HCT116 (cell line): ENCODE results near the gene ADAMTS3. TPM values are rescaled to one million over a fixed set of nuclear protein-coding genes. Genes with fewer than 3 reads are reported as not detected.

Source experiments
- ATAC-seq: fragments of 200-7000 bp; cut with Tn5 transposase; 2 replicates; pipeline ENCODE4 v1.9.1; 2020; ENCODE audit warnings: mild to moderate bottlenecking, moderate library complexity
- BruUV-seq: library from RNA; stranded (reverse); fragments of 400-500 nt; replicated peaks from 2 replicates; lab custom pipeline; 2021; lab: Mats Ljungman, UMichigan
- CTCF ChIA-PET: fragments of 300-600 bp; sonication (Branson Sonifier 250); formaldehyde crosslinking; loops from one replicate; lab custom pipeline; 2021; ENCODE audit warnings: antibody characterized with exemption; lab: Charles Lee
- POLR2A ChIA-PET: fragments of 300-600, 350-600 bp; sonication (Branson Sonifier 250); formaldehyde crosslinking; loops from one replicate; lab custom pipeline; 2021; ENCODE audit warnings: antibody characterized with exemption; lab: Charles Lee
- RAD21 ChIA-PET, 2 experiments: fragments of 300-600 bp; sonication (Branson Sonifier 250); formaldehyde crosslinking; loops; one replicate each; lab custom pipeline; 2023; ENCODE audit warnings: low total read pairs in 2 of 2; ENCODE audit not compliant: uncharacterized antibody in 2 of 2, unreplicated experiment in 2 of 2, low non-redundant PET in 1 of 2; lab: Charles Lee
- DNase-seq: peaks from one replicate; pipeline ENCODE4 v3.0.0-alpha.2; 2010; ENCODE audit warnings: low read depth, low spot score
- H2AFZ ChIP-seq: fragments of 200-600 bp; shearing (Covaris generic), sonication (generic); 2 replicates; pipeline ENCODE4 v1.6.1; 2017; ENCODE audit warnings: low read depth, mixed run types, mixed read lengths, antibody characterized with exemption, low read length; ENCODE audit not compliant: poor library complexity, severe bottlenecking
- H3K27ac ChIP-seq: 2 replicates; pipeline ENCODE4 v1.5.1; 2012; ENCODE audit warnings: low read depth, low read length
- H3K27me3 ChIP-seq: fragments of 200-600 bp; sonication (generic); 2 replicates; pipeline ENCODE4 v1.6.1; 2016; ENCODE audit warnings: mixed run types, low read length, mixed read lengths; ENCODE audit not compliant: insufficient read depth
- H3K36me3 ChIP-seq, 2 experiments: fragments of 200-500 bp in 1 of 2; fragments of 200-600 bp in 1 of 2; sonication (Bioruptor generic) in 1 of 2; sonication (generic) in 1 of 2; 2 replicates each; pipeline versions ENCODE4 v1.5.1 to v1.6.1; 2014 to 2016; ENCODE audit warnings: low read length in 2 of 2, inconsistent platforms in 1 of 2, mixed read lengths in 1 of 2, mixed run types in 1 of 2; ENCODE audit not compliant: insufficient read depth in 2 of 2, control insufficient read depth in 1 of 2
- H3K4me1 ChIP-seq, 2 experiments: fragments of 200-600 bp in 1 of 2; sonication (generic) in 1 of 2; 2 replicates each; pipeline versions ENCODE4 v1.5.1 to v1.6.1; 2012 to 2017; ENCODE audit warnings: low read length in 2 of 2, inconsistent platforms in 1 of 2, mild to moderate bottlenecking in 1 of 2, mixed read lengths in 1 of 2, mixed run types in 1 of 2, moderate library complexity in 1 of 2; ENCODE audit not compliant: insufficient read depth in 2 of 2, control insufficient read depth in 1 of 2
- H3K4me2 ChIP-seq: fragments of 200-600 bp; sonication (generic); 2 replicates; pipeline ENCODE4 v1.6.1; 2017; ENCODE audit warnings: mixed run types, low read length, mixed read lengths
- H3K4me3 ChIP-seq, 2 experiments: fragments of 200-600 bp in 1 of 2; sonication (generic) in 1 of 2; replicated peaks in 1 of 2; 2 replicates each; pipeline ENCODE4 v1.5.1; 2011 to 2016; ENCODE audit warnings: low read length in 2 of 2, control low read depth in 1 of 2, low read depth in 1 of 2, mild to moderate bottlenecking in 1 of 2, mixed read lengths in 1 of 2, mixed run types in 1 of 2
- H3K79me2 ChIP-seq: fragments of 200-600 bp; sonication (generic); 2 replicates; pipeline ENCODE4 v1.6.1; 2017; ENCODE audit warnings: mild to moderate bottlenecking, mixed run types, low read length, moderate library complexity, mixed read lengths; ENCODE audit not compliant: insufficient read depth
- H3K9ac ChIP-seq: fragments of 200-600 bp; sonication (generic); 2 replicates; pipeline ENCODE4 v1.6.1; 2016; ENCODE audit warnings: low read length, mixed read lengths
- H3K9me2 ChIP-seq: fragments of 200-600 bp; sonication (generic), shearing (Covaris generic); 2 replicates; pipeline ENCODE4 v1.6.1; 2017; ENCODE audit warnings: mixed run types, mild to moderate bottlenecking, moderate library complexity; ENCODE audit not compliant: insufficient read depth
- H3K9me3 ChIP-seq, 2 experiments: fragments of 200-500 bp in 1 of 2; fragments of 200-600 bp in 1 of 2; sonication (Bioruptor generic) in 1 of 2; sonication (generic) in 1 of 2; 2 replicates each; pipeline ENCODE4 v1.6.1; 2014 to 2017; ENCODE audit warnings: low read length in 2 of 2, mixed read lengths in 2 of 2, inconsistent platforms in 1 of 2, low read depth in 1 of 2, mild to moderate bottlenecking in 1 of 2, mixed run types in 1 of 2, moderate library complexity in 1 of 2; ENCODE audit not compliant: control insufficient read depth in 1 of 2, insufficient read depth in 1 of 2
- H4K20me1 ChIP-seq: fragments of 200-600 bp; sonication (generic), shearing (Covaris generic); 2 replicates; pipeline ENCODE4 v1.6.1; 2017; ENCODE audit warnings: mixed run types, mild to moderate bottlenecking, moderate library complexity; ENCODE audit not compliant: insufficient read depth
- ATF3 ChIP-seq: IDR thresholded peaks from 2 replicates; pipeline ENCODE4 v1.6.1; 2012
- CBX3 ChIP-seq: IDR thresholded peaks from 2 replicates; pipeline ENCODE4 v1.6.1; 2012; ENCODE audit warnings: low read depth
- CEBPB ChIP-seq: IDR thresholded peaks from 2 replicates; pipeline ENCODE4 v1.6.1; 2012; ENCODE audit warnings: low read depth
- CTCF ChIP-seq, 3 experiments: fragments of 200-600 bp in 1 of 3; sonication (generic) in 1 of 3; IDR thresholded peaks in 2 of 3; conservative IDR thresholded peaks in 1 of 3; 2 replicates each; pipeline ENCODE4 v1.5.1; 2012 to 2017; ENCODE audit warnings: low read depth in 2 of 3, low read length in 2 of 3, antibody characterized with exemption in 1 of 3, borderline replicate concordance in 1 of 3, control low read depth in 1 of 3, mild to moderate bottlenecking in 1 of 3, mixed read lengths in 1 of 3, mixed run types in 1 of 3, moderate library complexity in 1 of 3; ENCODE audit not compliant: insufficient read depth in 1 of 3
- EGR1 ChIP-seq: IDR thresholded peaks from 2 replicates; pipeline ENCODE4 v1.6.1; 2012; ENCODE audit warnings: low read depth
- ELF1 ChIP-seq: IDR thresholded peaks from 2 replicates; pipeline ENCODE4 v1.6.1; 2012; ENCODE audit warnings: low read depth, borderline replicate concordance
- EZH2 ChIP-seq: fragments of 200-600 bp; sonication (generic); IDR thresholded peaks from 2 replicates; pipeline ENCODE4 v1.6.1; 2017; ENCODE audit warnings: antibody characterized with exemption, mixed run types
- EZH2phosphoT487 ChIP-seq: fragments of 200-600 bp; IDR thresholded peaks from 2 replicates; pipeline ENCODE4 v1.6.1; 2018; ENCODE audit warnings: antibody characterized with exemption, borderline replicate concordance
- FOSL1 ChIP-seq: IDR thresholded peaks from 2 replicates; pipeline ENCODE4 v1.6.1; 2012; ENCODE audit warnings: low read depth
- MAX ChIP-seq: IDR thresholded peaks from 2 replicates; pipeline ENCODE4 v1.6.1; 2012
- POLR2A ChIP-seq: IDR thresholded peaks from 2 replicates; pipeline ENCODE4 v1.7.0; 2011; ENCODE audit warnings: borderline replicate concordance; ENCODE audit not compliant: insufficient read depth, insufficient read length; ENCODE audit errors: extremely low read depth
- POLR2AphosphoS5 ChIP-seq: IDR thresholded peaks from 2 replicates; pipeline ENCODE4 v1.6.1; 2011; ENCODE audit warnings: mild to moderate bottlenecking, low read depth, low read length, moderate library complexity
- RAD21 ChIP-seq: IDR thresholded peaks from 2 replicates; pipeline ENCODE4 v1.6.1; 2012; ENCODE audit warnings: low read depth, mild to moderate bottlenecking
- SIN3A ChIP-seq: IDR thresholded peaks from 2 replicates; pipeline ENCODE4 v1.6.1; 2012; ENCODE audit warnings: low read depth
- SP1 ChIP-seq: IDR thresholded peaks from 2 replicates; pipeline ENCODE4 v1.6.1; 2012; ENCODE audit warnings: low read depth
- SRF ChIP-seq: IDR thresholded peaks from 2 replicates; pipeline ENCODE4 v1.6.1; 2012; ENCODE audit warnings: low read depth
- TCF7L2 ChIP-seq: IDR thresholded peaks from 2 replicates; pipeline ENCODE4 v1.7.0; 2011; ENCODE audit warnings: borderline replicate concordance, inconsistent platforms; ENCODE audit not compliant: insufficient read depth, insufficient read length; ENCODE audit errors: extremely low read depth
- YY1 ChIP-seq: IDR thresholded peaks from 2 replicates; pipeline ENCODE4 v1.6.1; 2011; ENCODE audit warnings: low read length, low read depth, moderate library complexity, mild to moderate bottlenecking; ENCODE audit not compliant: insufficient replicate concordance; ENCODE audit errors: extremely low read depth
- ZFX ChIP-seq: fragments of 450-650 bp; IDR thresholded peaks from 2 replicates; pipeline ENCODE4 v1.6.1; 2017
- ZNF274 ChIP-seq: fragments of 200-500 bp; sonication (Bioruptor generic); IDR thresholded peaks from 2 replicates; pipeline ENCODE4 v1.6.1; 2014; ENCODE audit warnings: mild to moderate bottlenecking, low read depth, low read length, inconsistent platforms
- intact Hi-C: fragments of 100-400 bp; cut with micrococcal nuclease; formaldehyde crosslinking; loops from 2 replicates; pipeline ENCODE4 v1.10.0; 2022
- total RNA-seq: library from RNA; stranded (reverse); gene quantifications from one replicate; pipeline ENCODE4 v1.2.1, GENCODE V29; 2021; ENCODE audit not compliant: unreplicated experiment

Gene ADAMTS3
- total RNA-seq, 1 experiment from 2014 or later: not detected

GRCh38 chr4:72468904-72469502, 100.0 kb downstream of the ADAMTS3 start:
- Histone ChIP-seq H3K9ac (no peak overlapping the region), H3K27ac (no peak overlapping the region), H3K4me1 (no peaks in the 10 kb centered on the region), H3K9me2 (no peaks in the 10 kb centered on the region), H3K27me3 (no peaks in the 10 kb centered on the region), H4K20me1 (no peaks in the 10 kb centered on the region), H2AFZ (no peak overlapping the region), H3K36me3 (no peaks in the 10 kb centered on the region), H3K79me2 (no peaks in the 10 kb centered on the region), H3K9me3 (peaks cover 0 to 5% of the 10 kb centered on the region in 2 experiments; a peak in 1 of 4 replicates), H3K4me2 (no peak overlapping the region), H3K4me3 (no peak overlapping the region)
- TF ChIP-seq EZH2 (no peak), RAD21 (peak; percentile 32), ATF3 (no peak), CTCF (IDR thresholded peaks at IDR 0.05 in 2 of 3, conservative IDR thresholded peaks at IDR 0.05 in 1 of 3; ENCODE audit: borderline replicate concordance in 1 of 3, insufficient read depth in 1 of 3, low read depth in 2 of 3, low read length in 2 of 3) (peak in 2 of 3 experiments; percentile 17 to 55; a peak in 2 of 6 replicates)
- ChIA-PET CTCF (no interaction called here), POLR2A (no interaction called here), RAD21 (no interaction called here)
- DNase-seq (peak; percentile 4), ATAC-seq (no peak)
- no TSS peak for BruUV-seq
- intact Hi-C loops: loop anchor here (10.0 kb wide), 1 partner anchor 1864 kb away; no protein-coding TSS in a partner anchor

- ATAC-seq (no peak), DNase-seq (no peak)
- H3K79me2 ChIP-seq: no peaks in the 10 kb centered on the region
- intact Hi-C loops: loop anchor here (10.0 kb wide), 1 partner anchor 1863 kb away; no protein-coding TSS in a partner anchor
- H3K27me3 ChIP-seq: no peaks in the 10 kb centered on the region
- H4K20me1 ChIP-seq: no peaks in the 10 kb centered on the region
- RAD21 ChIA-PET: no interaction called here
- BruUV-seq: no TSS peak
- no peak overlapping the region for H3K27ac ChIP-seq
- H3K4me2 ChIP-seq: no peak overlapping the region
- TF ChIP-seq ELF1: no peak
- no peak for TF ChIP-seq ZNF274
- TF ChIP-seq MAX: no peak
- no peak for TF ChIP-seq CBX3
- no peak for TF ChIP-seq FOSL1
- no peak for TF ChIP-seq TCF7L2
- no peak for TF ChIP-seq POLR2AphosphoS5
- TF ChIP-seq SRF: no peak
- no peak for TF ChIP-seq YY1
- no peak for TF ChIP-seq SIN3A
- no peak for TF ChIP-seq SP1
- TF ChIP-seq EZH2: no peak
- TF ChIP-seq ATF3: no peak
- TF ChIP-seq EGR1: no peak
- no peak for TF ChIP-seq CEBPB
- no peak for TF ChIP-seq ZFX
- TF ChIP-seq EZH2phosphoT487: no peak
- no peak for TF ChIP-seq RAD21
- no peak for TF ChIP-seq POLR2A
- H2AFZ ChIP-seq: no peak overlapping the region
- H3K9me2 ChIP-seq: no peaks in the 10 kb centered on the region
- no peaks in the 10 kb centered on the region for H3K4me1 ChIP-seq
- no peak overlapping the region for H3K4me3 ChIP-seq
- no peaks in the 10 kb centered on the region for H3K36me3 ChIP-seq
- H3K9ac ChIP-seq: no peak overlapping the region
- no peaks in the 10 kb centered on the region for H3K9me3 ChIP-seq
- CTCF ChIA-PET: no interaction called here
- POLR2A ChIA-PET: no interaction called here
Observed at GRCh38 chr4:72467633-72468032, 101.4 kb downstream of the ADAMTS3 start.
